ENCODE data around the gene SIRPA.

Gene SIRPA

GRCh38 chr20:1934156-1934555 lies 38.9 kb downstream of the SIRPA start:
- peak; percentile 80 for DNase-seq (ENCODE audit: low read depth)

GRCh38 chr20:1934721-1935573 lies 39.7 kb downstream of the SIRPA start:
- peak; percentile 89 for DNase-seq (ENCODE audit: low read depth)

GRCh38 chr20:1935696-1936366 lies 40.6 kb downstream of the SIRPA start:
- no peak for DNase-seq (ENCODE audit: low read depth)

GRCh38 chr20:1937316-1937976 lies 42.2 kb downstream of the SIRPA start:
- DNase-seq (ENCODE audit: low read depth): no peak

- no peak for DNase-seq (ENCODE audit: low read depth)
These were observed 43.5 kb downstream of the SIRPA start for GRCh38 chr20:1938464-1939269.

GRCh38 chr20:1939270-1939595 lies 44.0 kb downstream of the SIRPA start:
- no peak for DNase-seq (ENCODE audit: low read depth)

- DNase-seq (ENCODE audit: low read depth): no peak
These were observed 45.4 kb downstream of the SIRPA start for GRCh38 chr20:1940581-1940980.

GRCh38 chr20:1941226-1941625 lies 46.0 kb downstream of the SIRPA start:
- DNase-seq (ENCODE audit: low read depth): no peak

GRCh38 chr20:1942061-1942460 lies 46.9 kb downstream of the SIRPA start:
- no peak for DNase-seq (ENCODE audit: low read depth)

- DNase-seq (ENCODE audit: low read depth): no peak
These were observed 47.5 kb downstream of the SIRPA start for GRCh38 chr20:1942486-1943274.

- DNase-seq (ENCODE audit: low read depth): no peak
These were observed 48.2 kb downstream of the SIRPA start for GRCh38 chr20:1943275-1944002.

- no peak for DNase-seq (ENCODE audit: low read depth)
These were observed 49.3 kb downstream of the SIRPA start for GRCh38 chr20:1944345-1945091.

- no peak for DNase-seq (ENCODE audit: low read depth)
These were observed 50.0 kb downstream of the SIRPA start for GRCh38 chr20:1945134-1945618.

- DNase-seq (ENCODE audit: low read depth): no peak
These were observed 50.5 kb downstream of the SIRPA start for GRCh38 chr20:1945660-1946059.

GRCh38 chr20:1946442-1946761 lies 51.2 kb downstream of the SIRPA start:
- no peak for DNase-seq (ENCODE audit: low read depth)

GRCh38 chr20:1946762-1947534 lies 51.7 kb downstream of the SIRPA start:
- no peak for DNase-seq (ENCODE audit: low read depth)

GRCh38 chr20:1947535-1947846 lies 52.3 kb downstream of the SIRPA start:
- no peak for DNase-seq (ENCODE audit: low read depth)

- DNase-seq (ENCODE audit: low read depth): no peak
These were observed 54.3 kb downstream of the SIRPA start for GRCh38 chr20:1949347-1950100.

- no peak for DNase-seq (ENCODE audit: low read depth)
These were observed 55.6 kb downstream of the SIRPA start for GRCh38 chr20:1950836-1951235.
